ENCODE results near the gene XXYLT1.
"Not testable (repeated sequence)": the region's sequence is repeated elsewhere in the genome, so short reads cannot be mapped to it uniquely, and the experiment has no call there.

- not testable (repeated sequence) for TF ChIP-seq CTCF, EZH2, EZH2phosphoT487 (IDR thresholded peaks at IDR 0.05)
Measured at GRCh38 chr3:195215576-195215975, 55.4 kb downstream of the XXYLT1 start.
